GM18951 (cell line): ENCODE results near the gene BPIFB1.

Experiments
- POLR2A ChIP-seq: IDR thresholded peaks from 4 replicates; pipeline ENCODE4 v1.6.1; 2011; ENCODE audit warnings: mild to moderate bottlenecking; ENCODE audit not compliant: insufficient read length, insufficient read depth; ENCODE audit errors: extremely low read depth
- in situ Hi-C: fragments of 300-500 bp; cut with MboI; formaldehyde crosslinking; loops from one replicate; pipeline ENCODE4 v1.12.0; 2022; ENCODE audit warnings: low sequenced_read_pairs, mixed read lengths, inconsistent platforms; ENCODE audit not compliant: unreplicated experiment

Gene BPIFB1

DNA sequence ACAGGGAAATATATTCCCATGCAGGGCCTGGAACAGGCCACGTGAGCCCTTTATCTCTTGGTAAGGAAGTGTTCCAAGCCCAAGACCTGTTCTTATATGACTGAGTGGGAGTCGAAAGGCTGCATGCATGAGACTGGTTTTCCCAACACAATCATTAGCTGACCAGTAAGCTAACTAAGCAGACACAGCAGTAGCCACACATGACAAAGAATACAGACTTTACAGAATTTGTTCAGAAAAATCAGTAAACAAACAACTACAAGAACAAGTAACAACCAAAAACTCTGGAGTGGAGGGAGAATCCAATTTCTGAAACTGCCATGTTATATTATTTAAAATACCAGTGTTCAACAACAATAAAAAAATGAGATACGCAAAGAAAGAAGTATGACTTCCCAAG, 30.6 kb upstream of the BPIFB1 start:
- TF ChIP-seq POLR2A: no peak
- in situ Hi-C loops: no loop called here

- in situ Hi-C loops: no loop called here
These were observed 28.0 kb upstream of the BPIFB1 start for GRCh38 chr20:33255005-33255404.

DNA sequence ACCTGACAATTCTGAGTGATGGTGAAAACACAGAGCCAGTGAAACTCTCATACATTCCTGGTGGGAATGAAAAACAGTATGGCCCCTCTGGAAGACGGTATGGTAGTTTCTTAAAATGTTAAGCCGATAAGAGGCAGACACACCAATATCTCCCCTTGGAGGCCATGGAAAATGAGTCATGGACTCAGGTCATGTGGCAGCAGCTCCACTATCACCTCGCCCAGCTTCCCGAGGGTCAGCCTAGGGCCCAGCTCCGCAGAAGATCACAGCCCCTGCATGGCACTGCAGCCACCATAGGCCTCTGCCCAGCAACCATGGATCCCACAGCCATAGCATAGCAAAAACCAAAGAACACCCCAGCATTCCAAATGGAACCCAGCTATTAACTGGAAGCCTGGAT, 25.8 kb upstream of the BPIFB1 start:
- TF ChIP-seq POLR2A: no peak
- in situ Hi-C loops: no loop called here

More at GRCh38 chr20:33255005-33255404, 28.0 kb upstream of the BPIFB1 start:
- TF ChIP-seq POLR2A: no peak

DNA sequence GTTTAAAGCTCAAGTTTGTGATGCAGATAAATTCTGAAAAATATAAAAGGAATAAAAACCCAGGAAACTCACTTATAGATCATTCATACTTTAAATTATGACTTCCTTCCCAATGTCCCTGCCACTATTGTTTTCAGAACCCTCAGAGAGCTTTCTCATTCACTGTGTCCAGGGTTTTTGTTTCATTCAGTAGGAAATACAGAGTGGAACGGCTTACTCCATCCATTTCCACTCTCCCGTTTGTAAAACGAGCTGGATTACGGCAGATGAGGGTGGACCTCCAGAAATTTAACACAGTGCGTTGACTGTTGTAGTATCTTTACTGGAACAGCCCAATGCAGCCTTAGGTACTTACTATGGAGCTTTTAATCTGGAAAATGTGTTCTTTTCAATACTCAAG, 23.6 kb upstream of the BPIFB1 start:
- in situ Hi-C loops: no loop called here
- TF ChIP-seq POLR2A: no peak

DNA sequence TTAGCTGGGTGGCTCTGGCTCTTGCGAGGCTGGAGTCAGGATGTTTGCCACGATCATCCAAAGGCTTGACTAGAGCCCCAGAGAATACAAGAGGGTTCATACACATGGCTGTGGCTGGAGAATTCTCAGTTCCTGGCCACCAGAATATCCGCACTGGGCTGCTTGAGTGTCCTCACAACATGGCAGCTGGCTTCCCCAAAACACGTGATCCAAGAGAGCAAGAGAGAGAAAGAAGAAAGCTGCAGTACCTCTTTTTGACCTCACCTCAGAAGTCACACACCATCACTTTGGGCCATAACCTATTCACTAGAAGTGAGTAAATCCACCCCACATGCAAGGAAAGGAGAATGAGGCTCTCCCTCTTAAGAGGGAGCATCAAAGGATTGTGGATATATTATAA, 21.5 kb upstream of the BPIFB1 start:
- no peak for TF ChIP-seq POLR2A
- in situ Hi-C loops: no loop called here

GRCh38 chr20:33262658-33263065, 20.4 kb upstream of the BPIFB1 start:
- TF ChIP-seq POLR2A: no peak
- in situ Hi-C loops: no loop called here

DNA sequence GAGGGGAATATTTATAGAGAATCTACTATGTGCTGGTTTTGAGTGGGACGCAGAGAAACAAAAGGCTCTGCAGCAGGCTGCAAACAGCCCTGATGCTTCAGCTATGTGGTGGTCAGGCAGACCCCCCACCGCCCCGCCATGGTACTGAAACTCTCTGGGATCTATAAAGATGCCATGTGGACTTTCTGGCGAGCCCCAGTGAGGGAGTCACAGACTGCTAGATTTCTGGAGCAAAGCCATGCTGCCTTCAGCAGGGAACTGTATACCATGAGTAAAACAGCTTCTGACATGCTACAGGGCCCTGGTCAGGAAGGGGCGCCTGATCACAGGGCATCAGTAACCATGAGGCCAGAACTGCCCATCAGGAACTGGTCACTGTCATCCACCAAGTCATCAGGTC, 19.2 kb upstream of the BPIFB1 start:
- in situ Hi-C loops: no loop called here
- no peak for TF ChIP-seq POLR2A

GRCh38 chr20:33267701-33268100, 15.3 kb upstream of the BPIFB1 start:
- TF ChIP-seq POLR2A: no peak
- in situ Hi-C loops: no loop called here

GRCh38 chr20:33272155-33272873, 10.7 kb upstream of the BPIFB1 start:
- in situ Hi-C loops: no loop called here
- no peak for TF ChIP-seq POLR2A

- in situ Hi-C loops: no loop called here
- no peak for TF ChIP-seq POLR2A
These were observed 9.7 kb upstream of the BPIFB1 start for GRCh38 chr20:33273117-33273851.

- TF ChIP-seq POLR2A: no peak
- in situ Hi-C loops: no loop called here
These were observed 7.8 kb upstream of the BPIFB1 start for GRCh38 chr20:33275215-33275614.

DNA sequence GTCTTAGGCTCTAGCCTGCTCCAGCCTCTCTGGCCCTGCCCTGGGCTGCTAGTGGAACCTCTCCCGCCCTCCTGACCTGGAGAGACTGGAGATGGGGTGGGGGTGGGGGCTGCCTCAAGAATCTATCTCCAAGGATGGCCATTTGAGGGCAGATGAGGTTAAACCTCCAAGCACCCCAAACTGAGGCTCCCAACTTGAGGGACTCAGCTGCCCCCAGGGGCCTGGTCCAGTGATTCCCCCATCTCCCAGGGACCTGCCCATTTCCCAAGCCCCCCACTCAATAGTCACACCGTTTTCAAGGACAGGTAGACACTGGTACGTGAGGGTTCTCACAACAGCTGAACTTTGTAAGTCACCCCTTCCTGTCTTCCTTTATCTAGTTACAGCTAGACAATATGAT, 7.1 kb upstream of the BPIFB1 start:
- in situ Hi-C loops: no loop called here
- no peak for TF ChIP-seq POLR2A

- TF ChIP-seq POLR2A: no peak
- in situ Hi-C loops: no loop called here
These were observed 6.5 kb upstream of the BPIFB1 start for GRCh38 chr20:33276303-33277113.
